Small intestine (tissue), 7 donors: Measurements from ENCODE around the gene CD180. TPM values are rescaled to one million over a fixed set of nuclear protein-coding genes. Genes with fewer than 3 reads are reported as not detected.

ENCODE experiments used
- DNase-seq, 2 donors: peaks; one replicate each; pipeline versions ENCODE4 v3.0.0 to v3.0.0-alpha.2; 2013
- FAIRE-seq: peaks from 2 replicates; lab custom pipeline; 2012; peaks lifted over from hg19 to GRCh38; lab: Jason Lieb, UNC
- H3K27ac ChIP-seq, 3 donors: one replicate each; pipeline ENCODE4 v1.5.1; 2013; ENCODE audit warnings: low read length in 2 of 3, mild to moderate bottlenecking in 2 of 3, control low read depth in 1 of 3, inconsistent platforms in 1 of 3, low read depth in 1 of 3, moderate library complexity in 1 of 3
- H3K27me3 ChIP-seq, 3 donors: one replicate each; pipeline ENCODE4 v1.6.1; 2013; ENCODE audit warnings: low read length in 3 of 3, inconsistent platforms in 1 of 3; ENCODE audit not compliant: control insufficient read depth in 3 of 3, insufficient read depth in 3 of 3
- H3K36me3 ChIP-seq, 3 donors: one replicate each; pipeline ENCODE4 v1.6.1; 2013; ENCODE audit warnings: low read length in 3 of 3, inconsistent platforms in 1 of 3, low read depth in 1 of 3, mild to moderate bottlenecking in 1 of 3, moderate library complexity in 1 of 3; ENCODE audit not compliant: control insufficient read depth in 3 of 3, insufficient read depth in 2 of 3
- H3K4me1 ChIP-seq, 3 donors: one replicate each; pipeline ENCODE4 v1.6.1; 2013; ENCODE audit warnings: low read length in 2 of 3, inconsistent platforms in 1 of 3, low read depth in 1 of 3, mild to moderate bottlenecking in 1 of 3, moderate library complexity in 1 of 3; ENCODE audit not compliant: control insufficient read depth in 3 of 3, insufficient read depth in 2 of 3
- H3K4me3 ChIP-seq, 3 donors: one replicate each; pipeline ENCODE4 v1.5.1; 2013; ENCODE audit warnings: low read length in 3 of 3, control low read depth in 1 of 3, inconsistent platforms in 1 of 3, low read depth in 1 of 3, mild to moderate bottlenecking in 1 of 3, moderate library complexity in 1 of 3
- H3K9me3 ChIP-seq, 2 donors: one replicate each; pipeline ENCODE4 v1.6.1; 2013; ENCODE audit warnings: low read depth in 1 of 2, low read length in 1 of 2; ENCODE audit not compliant: control insufficient read depth in 2 of 2, insufficient read depth in 1 of 2
- WGBS, 3 donors: extraction: QIAGEN DNeasy Blood & Tissue Kit; methylation state at CpG; one replicate each; pipeline ENCODE4 v1.1.7; 2013; 5-methylcytosine and 5-hydroxymethylcytosine counted together
- polyA plus RNA-seq, 4 donors: library from polyadenylated mRNA; stranded (reverse) in 3 of 4; unstranded in 1 of 4; fragments of 200-250 nt in 3 of 4; fragments of 120-200 nt in 1 of 4; gene quantifications; one replicate each; pipeline versions ENCODE4 v1.2.1 to v1.2.3, GENCODE V29; 2013
- donor health status: healthy with polysubstance abuse.
- donor health status: control.
- donor health status: control.
- donor health status: Bipolar disorder and iron deficiency.
- donor health status: healthy.

Gene CD180
- polyA plus RNA-seq, 4 donors, result 0.54 to 0.92 (median 0.55) TPM; not detected in 1

DNA sequence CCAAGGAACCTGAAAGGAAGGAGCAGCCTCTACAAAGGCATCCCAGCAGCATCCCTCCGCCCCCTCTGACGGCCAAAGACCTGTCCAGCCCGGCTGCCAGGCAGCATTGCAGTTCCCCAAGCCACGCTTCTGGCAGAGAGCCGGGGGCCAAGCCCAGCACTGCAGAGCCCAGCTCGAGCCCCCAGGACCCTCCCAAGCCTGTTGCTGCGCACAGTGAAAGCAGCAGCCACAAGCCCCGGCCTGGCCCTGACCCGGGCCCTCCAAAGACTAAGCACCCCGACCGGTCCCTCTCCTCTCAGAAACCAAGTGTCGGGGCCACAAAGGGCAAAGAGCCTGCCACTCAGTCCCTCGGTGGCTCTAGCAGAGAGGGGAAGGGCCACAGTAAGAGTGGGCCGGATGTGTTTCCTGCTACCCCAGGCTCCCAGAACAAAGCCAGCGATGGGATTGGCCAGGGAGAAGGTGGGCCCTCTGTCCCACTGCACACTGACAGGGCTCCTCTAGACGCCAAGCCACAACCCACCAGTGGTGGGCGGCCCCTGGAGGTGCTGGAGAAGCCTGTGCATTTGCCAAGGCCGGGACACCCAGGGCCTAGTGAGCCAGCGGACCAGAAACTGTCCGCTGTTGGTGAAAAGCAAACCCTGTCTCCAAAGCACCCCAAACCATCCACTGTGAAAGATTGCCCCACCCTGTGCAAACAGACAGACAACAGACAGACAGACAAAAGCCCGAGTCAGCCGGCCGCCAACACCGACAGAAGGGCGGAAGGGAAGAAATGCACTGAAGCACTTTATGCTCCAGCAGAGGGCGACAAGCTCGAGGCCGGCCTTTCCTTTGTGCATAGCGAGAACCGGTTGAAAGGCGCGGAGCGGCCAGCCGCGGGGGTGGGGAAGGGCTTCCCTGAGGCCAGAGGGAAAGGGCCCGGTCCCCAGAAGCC, 30.8 kb downstream of the CD180 start:
- FAIRE-seq, result no peak
- H3K27ac ChIP-seq, result peak overlapping the region; percentile 21 to 94 (median 77)

GRCh38 chr5:67164856-67165525, 31.6 kb downstream of the CD180 start:
- Histone ChIP-seq H3K27me3 (no peaks in the 10 kb centered on the region), H3K4me1 (peaks cover 0 to 4% (median 0%) of the 10 kb centered on the region in 3 donors), H3K27ac (peak overlapping the region in 2 of 3 donors; percentile 44 to 94), H3K36me3 (peaks cover 12 to 44% (median 16%) of the 10 kb centered on the region in 3 donors), H3K4me3 (no peak overlapping the region), H3K9me3 (no peaks in the 10 kb centered on the region)
- no peak for FAIRE-seq
- 90 to 96% (median 95%) methylated on average over 17 of the region's 17 CpGs for WGBS, 3 donors
- DNase-seq, result no peak

More for the DNA sequence above, 30.8 kb downstream of the CD180 start:
- no peaks in the 10 kb centered on the region for H3K9me3 ChIP-seq
- peak overlapping the region; percentile 26 to 47 (median 35) for H3K4me3 ChIP-seq
- WGBS, 3 donors, result 44 to 52% (median 49%) methylated on average over 35 to 36 of the region's 36 CpGs
- H3K36me3 ChIP-seq, result peaks cover 12 to 44% (median 16%) of the 10 kb centered on the region in 3 donors
- H3K4me1 ChIP-seq, result peaks cover 0 to 4% (median 0%) of the 10 kb centered on the region in 3 donors
- H3K27me3 ChIP-seq, result no peaks in the 10 kb centered on the region
- DNase-seq, result peak; percentile 86 to 91

GRCh38 chr5:67163863-67164595, 32.6 kb downstream of the CD180 start:
- H3K4me1 ChIP-seq, result peaks cover 0 to 4% (median 0%) of the 10 kb centered on the region in 3 donors
- WGBS, 3 donors, result 92 to 93% (median 92%) methylated on average over 33 of the region's 33 CpGs
- no peak overlapping the region for H3K4me3 ChIP-seq
- H3K36me3 ChIP-seq, result peaks cover 12 to 44% (median 16%) of the 10 kb centered on the region in 3 donors
- no peak overlapping the region for H3K27ac ChIP-seq
- DNase-seq (no peak), FAIRE-seq (no peak)
- H3K9me3 ChIP-seq, result no peaks in the 10 kb centered on the region
- H3K27me3 ChIP-seq, result no peaks in the 10 kb centered on the region

DNA sequence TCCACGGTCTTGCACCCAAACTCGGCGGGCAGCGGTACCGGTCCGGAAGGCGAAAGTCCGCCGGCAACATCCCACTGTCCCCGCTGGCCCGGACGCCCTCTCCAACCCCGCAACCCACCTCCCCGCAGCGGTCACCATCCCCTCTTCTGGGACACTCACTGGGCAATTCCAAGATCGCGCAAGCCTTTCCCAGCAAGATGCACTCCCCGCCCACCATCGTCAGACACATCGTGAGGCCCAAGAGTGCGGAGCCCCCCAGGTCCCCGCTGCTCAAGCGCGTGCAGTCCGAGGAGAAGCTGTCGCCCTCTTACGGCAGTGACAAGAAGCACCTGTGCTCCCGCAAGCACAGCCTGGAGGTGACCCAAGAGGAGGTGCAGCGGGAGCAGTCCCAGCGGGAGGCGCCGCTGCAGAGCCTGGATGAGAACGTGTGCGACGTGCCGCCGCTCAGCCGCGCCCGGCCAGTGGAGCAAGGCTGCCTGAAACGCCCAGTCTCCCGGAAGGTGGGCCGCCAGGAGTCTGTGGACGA, 33.3 kb downstream of the CD180 start:
- Histone ChIP-seq H3K27me3 (no peaks in the 10 kb centered on the region), H3K27ac (no peak overlapping the region), H3K9me3 (no peaks in the 10 kb centered on the region), H3K4me3 (no peak overlapping the region), H3K36me3 (peaks cover 12 to 46% (median 16%) of the 10 kb centered on the region in 3 donors), H3K4me1 (peaks cover 0 to 4% (median 0%) of the 10 kb centered on the region in 3 donors)
- 97 to 98% (median 97%) methylated on average over 44 of the region's 44 CpGs for WGBS, 3 donors
- FAIRE-seq, result no peak
- DNase-seq, result no peak

GRCh38 chr5:67161767-67162166, 34.8 kb downstream of the CD180 start:
- Histone ChIP-seq H3K4me1 (peaks cover 0 to 4% (median 0%) of the 10 kb centered on the region in 3 donors), H3K27me3 (no peaks in the 10 kb centered on the region), H3K4me3 (no peak overlapping the region), H3K27ac (no peak overlapping the region), H3K36me3 (peaks cover 12 to 46% (median 13%) of the 10 kb centered on the region in 3 donors), H3K9me3 (no peaks in the 10 kb centered on the region)
- DNase-seq (no peak), FAIRE-seq (no peak)
- whole genome bisulfite sequencing, 3 donors, result 92 to 93% (median 92%) methylated on average over 5 of the region's 5 CpGs

- no peak for FAIRE-seq
- H3K27me3 ChIP-seq, result no peaks in the 10 kb centered on the region
- H3K4me1 ChIP-seq, result no peaks in the 10 kb centered on the region
- no peaks in the 10 kb centered on the region for H3K9me3 ChIP-seq
- H3K36me3 ChIP-seq, result peaks cover 15 to 45% (median 16%) of the 10 kb centered on the region in 3 donors
- no peak overlapping the region for H3K4me3 ChIP-seq
- DNase-seq, result no peak
- WGBS, 3 donors, result 70 to 78% (median 77%) methylated on average over 3 of the region's 3 CpGs
- H3K27ac ChIP-seq, result no peak overlapping the region
These were observed 35.6 kb downstream of the CD180 start for GRCh38 chr5:67160985-67161384.

DNA sequence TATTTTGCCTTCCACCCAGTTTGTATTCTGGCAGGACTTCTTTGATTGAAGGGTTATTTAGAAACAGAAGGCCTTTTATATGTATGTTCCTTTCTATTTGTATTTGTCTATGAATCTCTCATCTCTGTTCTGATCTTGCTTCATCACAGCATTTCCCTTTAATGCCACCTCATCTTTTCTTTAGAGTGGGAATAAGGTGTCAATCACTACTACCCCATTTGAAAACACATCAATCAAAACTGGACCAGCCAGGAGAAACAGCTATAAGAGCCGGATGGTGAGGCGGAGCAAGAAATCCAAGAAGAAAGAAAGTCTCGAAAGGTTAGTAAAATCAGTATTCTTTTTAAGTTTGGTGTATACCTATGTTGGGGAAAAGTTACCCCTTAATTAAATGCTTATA, 36.3 kb downstream of the CD180 start:
- FAIRE-seq (no peak), DNase-seq (no peak)
- H3K9me3 ChIP-seq, result no peaks in the 10 kb centered on the region
- H3K4me1 ChIP-seq, result no peaks in the 10 kb centered on the region
- no peak overlapping the region for H3K27ac ChIP-seq
- peaks cover 14 to 43% (median 15%) of the 10 kb centered on the region in 3 donors for H3K36me3 ChIP-seq
- no peaks in the 10 kb centered on the region for H3K27me3 ChIP-seq
- WGBS, 3 donors, result 94 to 97% (median 94%) methylated on average over 3 of the region's 3 CpGs
- H3K4me3 ChIP-seq, result no peak overlapping the region
